Dermis blood vessel endothelial cell (primary cell): ENCODE measurements around the gene SLC9A9. TPM values are rescaled to one million over a fixed set of nuclear protein-coding genes. Genes with fewer than 3 reads are reported as not detected.
A peak's percentile ranks its signal among the peaks of the same experiment; 100 is the strongest.

Experiments used
- DNase-seq: peaks from one replicate; pipeline ENCODE4 v3.0.0; 2010
- total RNA-seq: library from RNA; depleted of rRNA; stranded (reverse); fragments of >200 nt; gene quantifications from 2 replicates; pipeline ENCODE4 v1.2.3, GENCODE V29; 2014

Gene SLC9A9
- total RNA-seq, 1 donor from 2014 or later, result 3.2 TPM

DNA sequence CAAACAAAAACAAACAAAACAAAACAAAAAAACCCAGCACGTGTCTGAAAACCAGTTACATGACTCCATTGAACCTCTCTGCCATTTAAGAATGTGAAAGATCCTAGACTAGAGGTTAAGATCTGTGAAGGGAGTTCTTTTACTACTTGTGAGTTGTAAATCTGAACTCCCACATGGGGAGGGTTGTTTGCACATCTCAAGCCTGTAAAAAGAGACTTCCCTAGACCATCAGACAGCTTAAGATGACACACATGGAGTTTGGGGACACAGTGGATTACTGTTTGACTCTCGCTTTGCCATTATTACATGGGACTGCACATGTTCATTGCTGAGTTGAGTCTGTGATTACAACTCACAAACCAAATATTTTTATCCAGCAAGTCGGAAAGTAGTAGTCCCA, 171.5 kb downstream of the SLC9A9 start:
- DNase-seq, result no peak

DNA sequence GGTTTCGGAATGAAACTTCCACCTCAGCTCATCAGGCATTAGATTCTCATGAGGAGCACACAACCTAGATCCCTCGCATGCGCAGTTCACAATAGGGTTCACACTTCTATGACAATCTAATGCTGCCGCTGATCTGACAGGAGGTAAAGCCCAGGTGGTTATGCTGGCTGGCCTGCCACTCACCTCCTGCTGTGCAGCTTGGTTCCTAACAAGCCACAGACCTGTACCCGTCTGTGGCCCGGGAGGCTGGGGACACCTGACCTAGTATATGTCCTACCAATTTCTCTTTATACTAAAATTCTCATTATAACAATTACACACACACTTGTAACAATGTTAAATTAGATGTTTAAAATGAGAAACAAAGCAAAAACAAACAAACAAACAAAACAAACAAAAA, 172.2 kb downstream of the SLC9A9 start:
- no peak for DNase-seq

DNA sequence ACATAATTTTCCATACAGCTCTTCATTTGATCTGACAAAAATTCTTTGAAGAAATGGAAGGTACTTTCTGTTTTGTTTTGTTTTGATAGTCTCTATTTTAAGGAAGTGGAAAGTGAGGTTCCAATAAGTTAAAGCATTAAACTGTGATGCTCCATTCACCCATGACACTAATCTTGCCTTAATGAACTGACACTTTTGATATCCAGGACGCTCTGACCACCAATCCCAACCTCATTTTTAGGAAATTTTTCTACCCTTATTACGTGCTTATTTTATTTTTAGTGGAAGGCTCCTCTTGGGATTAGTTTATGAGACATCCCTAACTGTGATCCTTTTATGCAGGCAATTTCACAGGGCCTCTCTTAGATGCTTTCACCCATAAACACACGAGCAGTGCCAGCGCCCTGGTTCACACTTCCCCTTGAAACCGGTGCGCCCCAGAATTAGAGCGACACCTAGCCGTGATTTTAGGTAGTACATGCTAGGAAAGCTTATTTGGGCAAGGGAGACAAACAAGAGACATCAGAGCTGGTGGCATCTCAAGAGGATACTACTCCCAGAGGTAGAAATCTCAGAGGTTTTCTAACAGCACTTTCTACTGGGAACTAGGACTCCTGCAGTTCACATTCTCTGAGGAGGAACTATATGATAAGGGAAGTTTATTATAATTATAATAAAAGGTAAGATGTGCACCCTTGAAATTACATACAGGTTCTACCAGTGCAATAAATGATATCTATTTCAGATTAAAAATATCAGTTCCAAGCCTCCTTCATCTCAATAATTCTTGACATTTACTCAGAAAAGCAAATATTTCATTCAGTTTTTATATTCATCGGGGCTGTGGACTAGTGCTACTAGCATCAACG, 173.9 kb downstream of the SLC9A9 start:
- peak; percentile 88 for DNase-seq

DNA sequence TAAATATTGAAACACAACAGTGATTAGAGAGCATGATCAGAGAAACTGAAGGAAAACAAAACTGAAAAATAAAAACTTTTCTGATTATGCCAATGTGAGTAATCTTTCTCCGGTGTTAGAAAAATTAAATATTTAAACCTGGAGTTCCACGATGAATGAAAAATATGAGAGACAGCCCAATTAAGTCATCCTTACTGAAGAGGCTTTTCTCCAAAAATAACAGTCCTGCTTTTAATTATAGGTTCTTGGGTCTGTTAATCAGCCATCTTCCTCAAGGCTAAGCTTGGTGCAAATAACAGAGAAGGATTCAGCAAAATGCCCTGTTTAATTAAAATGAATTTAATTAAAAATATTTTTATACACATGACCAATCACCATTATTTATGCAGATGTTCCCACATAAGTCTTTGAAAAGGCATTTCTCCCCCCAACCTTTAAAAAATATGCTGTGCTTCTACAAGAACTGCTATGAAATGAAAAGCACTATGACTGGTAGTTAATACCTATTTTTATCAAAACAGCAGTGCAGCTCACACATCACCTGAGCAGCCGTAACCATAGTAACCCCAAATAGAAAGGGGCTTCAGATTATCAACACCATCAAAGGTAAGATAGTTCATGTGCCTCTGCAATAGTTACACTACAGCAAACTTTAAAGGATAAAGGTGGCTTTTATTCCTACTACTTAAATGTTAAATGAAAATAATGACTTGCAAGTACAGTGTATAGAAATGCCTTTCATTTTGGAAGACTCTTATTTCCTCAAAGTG, 175.7 kb downstream of the SLC9A9 start:
- no peak for DNase-seq

DNA sequence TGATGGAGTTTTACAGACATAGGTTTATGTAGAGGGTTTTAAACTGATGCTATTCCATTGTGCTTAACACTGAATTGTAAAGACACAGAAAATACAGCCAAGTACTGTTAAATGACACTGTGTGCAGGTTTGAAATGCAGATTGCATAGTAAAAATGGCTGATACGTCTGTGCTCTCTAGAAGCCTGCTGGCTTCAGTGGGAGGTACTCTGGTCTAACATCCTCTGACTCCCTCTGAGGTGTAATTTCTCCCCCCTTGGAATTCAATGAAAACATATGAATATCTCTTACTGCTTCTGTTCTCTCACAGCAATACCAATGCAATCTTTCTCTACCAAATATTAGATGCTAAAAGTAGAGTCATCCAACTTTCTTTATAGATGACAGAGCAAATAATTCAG, 176.6 kb downstream of the SLC9A9 start:
- no peak for DNase-seq

DNA sequence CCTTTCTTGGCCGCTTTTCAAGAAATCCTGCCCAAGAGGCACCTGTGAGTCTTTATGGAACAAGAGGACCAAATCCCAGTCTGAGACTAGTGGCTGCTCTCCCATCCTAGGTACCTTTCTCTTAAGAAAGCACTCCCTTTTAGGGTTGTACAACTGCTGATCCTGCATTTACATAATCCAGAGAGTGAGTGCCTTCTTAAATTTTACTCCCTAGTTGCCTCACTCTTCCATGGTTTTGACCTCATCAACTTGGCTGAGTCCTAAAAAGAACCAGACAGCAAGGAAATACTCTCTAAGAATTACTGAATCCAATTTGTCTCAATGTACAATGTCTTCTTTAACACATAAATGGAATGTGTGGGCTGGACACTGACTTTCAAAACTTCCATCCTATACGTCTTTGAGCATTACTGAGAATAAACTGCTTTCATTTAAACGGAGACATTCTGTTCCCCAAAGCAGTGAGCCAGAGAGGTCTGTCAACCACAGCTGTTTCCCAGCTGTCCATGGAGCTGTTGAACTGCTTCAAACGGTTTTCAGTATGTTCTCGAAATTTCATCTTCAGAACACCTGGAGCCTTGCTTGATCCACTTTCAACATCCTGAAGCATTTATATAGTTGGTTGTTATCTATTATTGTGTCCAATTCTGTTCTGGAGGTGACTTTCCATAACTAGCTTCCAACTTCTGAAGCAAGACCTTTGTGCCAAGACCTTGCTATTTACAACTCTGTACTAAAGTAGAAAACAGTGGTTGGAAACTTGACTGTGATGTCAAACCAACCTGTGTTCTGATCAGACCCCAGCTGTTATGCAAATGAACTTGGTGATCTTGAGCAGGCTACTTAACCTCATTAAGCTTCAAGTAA, 179.1 kb downstream of the SLC9A9 start:
- no peak for DNase-seq

DNA sequence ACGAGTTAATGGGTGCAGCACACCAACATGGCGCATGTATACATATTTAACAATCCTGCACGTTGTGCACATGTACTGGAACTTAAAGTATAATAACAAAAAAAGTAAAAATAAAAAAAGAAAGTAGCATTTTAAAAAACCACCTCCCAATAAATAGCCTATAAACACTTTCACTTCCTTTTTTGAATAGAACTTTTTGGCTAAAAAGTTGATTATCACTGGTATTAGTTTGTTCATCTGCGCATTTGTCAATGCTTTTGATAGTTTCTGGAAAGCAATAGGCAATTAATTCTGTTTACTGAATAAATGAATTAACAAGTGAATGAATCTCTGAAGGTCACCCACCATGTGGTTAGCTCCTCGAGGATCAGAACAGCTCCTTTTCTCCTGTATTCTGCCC, 179.9 kb downstream of the SLC9A9 start:
- DNase-seq, result no peak

DNA sequence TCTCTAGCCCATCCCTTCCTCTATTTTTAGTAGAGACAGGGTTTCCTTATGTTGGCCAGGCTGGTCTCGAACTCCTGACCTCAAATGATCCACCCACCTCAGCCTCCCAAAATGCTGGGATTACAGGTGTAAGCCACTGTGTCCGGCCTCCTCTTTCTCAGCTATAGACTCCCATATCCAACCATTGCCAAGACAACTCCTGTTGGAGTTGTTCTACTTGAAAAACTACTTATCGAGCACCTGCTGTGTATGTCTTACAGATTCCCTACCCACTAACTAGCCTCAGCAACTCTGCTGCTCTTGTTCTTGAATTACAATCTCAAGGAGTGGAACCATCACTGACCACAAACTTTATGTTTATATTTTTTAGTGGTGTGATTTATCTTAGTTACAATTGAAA, 186.6 kb downstream of the SLC9A9 start:
- no peak for DNase-seq

DNA sequence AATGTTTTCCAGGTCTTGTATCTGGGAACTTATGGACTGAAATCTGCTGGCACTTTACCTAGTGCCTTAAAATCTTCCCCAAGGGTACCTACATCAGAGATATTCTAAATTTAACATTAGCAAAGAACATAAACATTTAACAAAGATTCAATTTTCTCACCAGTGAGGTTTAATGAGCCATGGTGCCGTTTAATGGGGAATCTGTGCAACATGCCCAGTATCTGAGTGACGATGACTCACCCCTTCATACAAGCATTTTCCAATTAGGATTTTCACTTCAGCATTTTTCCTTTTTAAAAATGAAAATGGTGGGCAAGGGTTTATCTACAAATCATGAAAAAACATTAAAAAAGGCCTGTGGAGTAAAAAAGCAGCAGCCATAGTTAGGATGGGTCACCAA, 189.4 kb downstream of the SLC9A9 start:
- no peak for DNase-seq

DNA sequence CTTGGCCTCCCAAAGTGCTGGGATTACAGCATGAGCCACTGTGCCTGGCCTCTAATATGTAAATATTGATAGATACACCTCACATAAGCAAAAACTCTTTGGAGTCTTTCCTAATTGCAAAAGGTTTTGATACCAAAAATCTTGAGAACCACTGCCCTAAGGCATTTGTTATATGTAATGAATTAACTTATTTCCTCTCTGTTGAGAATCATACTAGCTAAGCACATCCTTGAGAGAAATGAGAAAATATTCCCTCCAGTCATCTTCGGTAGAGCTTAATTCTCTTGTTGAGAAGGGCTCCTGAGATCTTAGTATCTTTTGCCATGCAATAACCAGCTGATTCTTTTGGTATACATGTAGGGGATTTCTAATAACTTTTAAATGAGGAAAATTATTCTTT, 190.2 kb downstream of the SLC9A9 start:
- no peak for DNase-seq

DNA sequence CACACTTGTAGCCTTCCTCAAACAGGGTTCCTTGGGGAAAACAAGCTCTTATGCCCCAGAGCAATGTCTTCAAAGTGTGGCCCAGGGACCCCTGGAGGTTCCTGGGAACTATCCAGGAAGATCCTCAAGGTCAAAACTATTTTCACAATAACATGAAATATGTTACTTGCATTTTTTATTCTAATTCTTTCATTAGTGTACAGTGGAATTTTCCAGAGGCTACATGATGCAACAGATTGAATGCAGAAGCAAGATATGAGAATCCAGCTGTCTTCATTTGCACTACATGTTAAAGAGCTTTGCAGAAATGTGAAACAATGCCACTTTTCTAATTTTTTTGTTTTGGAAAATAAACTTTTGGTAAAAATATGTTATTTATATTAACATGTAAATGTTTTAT, 190.9 kb downstream of the SLC9A9 start:
- DNase-seq, result no peak

DNA sequence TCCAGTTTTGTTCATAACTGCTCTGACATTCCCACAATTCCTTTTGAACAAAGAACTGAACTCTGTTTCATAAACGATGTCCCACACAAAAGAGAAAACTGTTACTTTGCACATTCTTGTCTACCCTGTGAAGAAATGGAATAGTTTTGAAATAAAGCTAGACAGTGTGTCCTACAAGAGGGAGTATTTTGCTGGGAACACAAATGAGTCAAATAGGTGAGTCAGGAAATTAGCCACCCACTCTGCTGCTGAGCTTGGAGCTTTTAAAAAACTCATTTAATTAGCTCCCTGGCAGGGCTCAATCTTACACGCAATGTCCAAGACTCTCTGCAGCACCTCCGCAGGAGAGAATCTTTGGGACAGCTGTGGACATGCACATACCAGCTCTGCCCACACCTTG, 193.4 kb downstream of the SLC9A9 start:
- DNase-seq, result no peak

DNA sequence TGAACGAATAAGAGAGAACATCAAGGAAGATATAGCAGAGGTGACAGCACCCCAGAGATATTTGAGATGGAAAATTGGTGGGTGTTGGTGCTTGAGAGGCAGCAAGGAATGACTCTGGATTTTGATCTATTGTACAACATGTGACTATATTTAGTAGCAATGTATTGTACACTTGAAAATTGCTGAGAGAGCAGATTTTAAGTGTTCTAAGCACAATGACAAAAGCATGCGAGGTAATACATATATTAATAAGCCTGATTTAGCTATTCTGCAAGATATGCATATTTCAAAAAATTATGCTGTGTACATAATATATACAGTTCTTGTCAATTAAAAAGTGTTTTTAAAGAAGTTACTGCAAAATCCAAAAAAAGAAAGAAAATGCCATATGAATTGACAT, 194.3 kb downstream of the SLC9A9 start:
- no peak for DNase-seq

DNA sequence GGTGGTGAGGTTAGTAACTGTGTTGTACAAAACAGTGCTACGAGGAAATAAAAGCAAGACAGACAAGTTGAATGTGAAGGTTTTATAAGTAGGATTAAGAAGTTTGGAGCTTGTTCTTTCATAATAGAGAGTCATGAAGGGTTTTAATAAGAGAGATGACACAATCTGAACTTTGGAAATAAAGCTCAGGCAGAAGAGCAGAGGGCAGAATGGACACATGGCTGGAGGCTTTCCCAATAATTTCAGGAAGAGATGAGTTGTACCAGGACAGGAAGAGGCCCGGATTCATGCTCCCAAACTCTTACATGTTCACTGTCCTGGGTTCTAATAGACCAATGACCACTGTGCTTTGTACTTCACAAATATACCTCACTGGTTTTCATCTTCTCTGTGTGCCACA, 194.8 kb downstream of the SLC9A9 start:
- no peak for DNase-seq

DNA sequence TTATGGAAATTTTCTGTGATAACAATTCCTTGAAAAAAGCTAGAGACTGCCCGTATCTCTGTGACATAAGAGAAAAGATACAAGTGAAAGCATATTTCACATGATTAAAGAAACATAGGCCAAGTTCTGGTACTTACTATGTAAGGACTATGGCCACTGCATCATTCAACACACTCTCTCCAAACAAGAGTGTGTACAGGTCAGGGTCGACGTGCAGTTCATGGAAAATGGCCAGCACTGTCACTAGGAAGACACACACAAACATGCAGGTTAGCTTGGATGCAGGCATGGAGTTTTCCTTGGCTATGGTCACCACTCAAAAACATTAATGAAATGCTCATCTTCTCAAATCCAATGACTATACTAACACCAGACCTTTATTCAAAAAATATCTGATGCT, 196.2 kb downstream of the SLC9A9 start:
- DNase-seq, result no peak

DNA sequence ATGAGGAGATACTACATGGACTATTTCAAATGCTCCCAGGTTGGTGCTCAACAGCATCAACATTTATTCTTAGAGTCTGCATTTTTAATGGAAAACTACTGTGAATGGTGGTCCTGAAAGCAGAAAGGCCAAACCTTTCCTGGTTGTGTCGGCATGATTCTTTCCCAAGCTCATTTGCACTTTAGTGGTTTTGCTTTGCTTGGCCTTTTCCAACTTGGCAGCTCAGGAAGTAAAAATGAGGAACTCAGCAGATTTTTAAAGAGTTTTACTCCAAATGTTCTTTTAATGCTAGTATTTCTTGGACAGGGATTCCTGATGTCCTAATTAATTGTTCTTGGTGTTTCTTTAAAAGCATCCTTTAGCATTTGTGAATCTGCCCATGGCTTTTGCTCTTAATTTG, 197.4 kb downstream of the SLC9A9 start:
- DNase-seq, result no peak

DNA sequence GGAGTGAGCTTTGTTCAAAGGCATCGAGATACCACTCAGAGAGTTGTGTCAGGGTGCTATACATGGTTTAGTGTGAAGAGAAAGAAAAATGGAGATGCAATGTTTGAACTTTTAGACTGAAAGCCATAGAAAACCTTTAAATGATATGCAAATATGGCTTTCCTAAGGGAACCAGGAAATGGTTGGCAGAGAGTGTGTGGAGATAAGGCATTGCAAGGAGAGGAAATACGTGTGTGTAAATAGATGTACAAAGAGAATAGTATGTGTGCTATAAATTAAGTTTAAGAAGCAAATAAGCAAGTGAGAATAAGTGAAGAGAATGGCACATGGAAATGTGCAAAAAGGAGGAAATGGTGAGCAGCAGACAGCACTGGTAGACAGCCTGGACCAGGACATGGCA, 198.1 kb downstream of the SLC9A9 start:
- no peak for DNase-seq

DNA sequence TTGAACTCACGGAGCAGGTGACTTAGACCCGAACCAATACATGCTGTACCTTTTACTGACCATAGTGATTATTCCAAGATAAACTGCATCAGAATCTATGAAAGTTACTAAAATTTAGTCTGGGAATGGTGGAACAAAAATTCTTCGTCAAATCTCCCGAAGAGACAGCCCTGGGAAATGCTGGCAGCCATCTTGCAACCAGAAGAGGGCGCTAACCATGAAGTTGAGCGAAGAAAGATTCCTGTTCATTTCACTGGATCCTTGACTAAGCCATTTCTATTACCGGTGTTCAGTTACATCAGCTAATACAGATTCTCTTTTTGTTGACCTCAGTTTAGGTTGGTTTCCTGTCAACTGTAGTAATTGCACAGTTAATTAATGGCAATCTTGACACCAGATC, 199.6 kb downstream of the SLC9A9 start:
- DNase-seq, result peak; percentile 7

DNA sequence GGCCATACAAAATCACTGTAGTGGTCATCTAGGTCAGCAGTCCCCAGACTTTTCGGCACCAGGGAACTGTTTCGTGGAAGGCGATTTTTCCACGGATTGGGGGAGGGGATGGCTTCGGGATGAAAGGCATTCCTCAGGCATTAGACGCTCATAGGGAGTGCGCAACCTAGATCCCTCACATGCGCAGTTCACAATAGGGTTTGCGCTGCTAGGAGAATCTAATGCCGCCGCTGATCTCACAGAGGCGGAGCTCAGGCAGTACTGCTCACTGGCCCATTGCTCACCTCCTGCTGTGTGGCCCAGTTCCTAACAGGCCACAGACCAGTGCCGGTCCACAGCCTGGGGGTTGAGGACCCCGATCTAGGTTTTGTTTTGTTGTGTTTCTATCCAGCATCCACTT, 200.1 kb downstream of the SLC9A9 start:
- DNase-seq, result no peak

DNA sequence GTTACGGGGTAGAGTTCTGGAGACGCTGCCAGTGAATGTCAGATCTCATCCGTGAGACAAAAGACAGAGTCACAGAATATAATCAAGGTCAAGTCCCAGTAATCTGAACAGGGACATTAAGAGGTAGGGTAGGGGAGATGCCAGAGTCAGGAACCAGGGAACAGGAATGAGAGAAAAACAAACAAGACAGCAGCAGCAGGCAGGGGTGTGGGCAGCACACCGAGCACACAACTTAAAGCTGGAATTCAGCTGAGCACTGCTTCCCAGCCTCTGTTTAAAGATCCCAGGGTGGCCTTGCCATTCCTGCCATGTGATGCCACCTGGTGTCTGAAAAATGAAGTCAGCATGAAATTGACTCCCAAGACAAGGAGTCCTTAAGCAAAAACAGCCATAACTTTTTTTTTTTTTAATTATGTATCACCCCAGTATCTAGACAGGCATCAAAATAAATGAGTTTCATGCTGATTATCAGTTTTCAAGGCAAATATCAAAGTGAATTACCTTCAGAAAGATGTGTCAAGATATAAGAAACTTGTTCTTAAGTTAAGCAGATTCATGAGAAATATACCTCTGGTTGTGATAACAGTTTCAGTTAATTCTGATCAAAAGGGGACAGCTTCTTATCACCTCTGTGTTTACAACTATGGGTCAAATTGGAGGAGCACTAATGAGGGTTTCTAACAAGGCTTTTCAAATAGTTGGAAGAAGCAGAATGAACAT, 203.7 kb downstream of the SLC9A9 start:
- DNase-seq, result peak; percentile 91

DNA sequence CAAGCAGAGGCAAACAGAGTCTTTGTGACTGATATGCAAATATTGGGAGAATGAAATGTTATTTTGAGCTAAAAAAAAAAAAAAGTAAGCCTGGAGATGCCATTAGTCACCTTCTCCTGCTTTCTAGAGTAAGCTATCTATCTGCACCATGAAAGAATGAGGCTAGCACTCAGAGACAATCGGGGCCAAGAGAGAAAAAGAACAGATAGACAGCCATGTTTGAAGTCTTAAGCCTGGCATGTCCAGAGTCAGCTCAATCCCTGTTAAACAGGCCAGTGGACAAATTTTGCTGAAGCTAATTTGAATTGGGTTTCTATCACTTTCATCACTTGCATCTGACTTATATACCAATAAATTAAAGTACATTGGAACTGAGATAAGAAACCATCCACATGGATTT, 204.4 kb downstream of the SLC9A9 start:
- no peak for DNase-seq

DNA sequence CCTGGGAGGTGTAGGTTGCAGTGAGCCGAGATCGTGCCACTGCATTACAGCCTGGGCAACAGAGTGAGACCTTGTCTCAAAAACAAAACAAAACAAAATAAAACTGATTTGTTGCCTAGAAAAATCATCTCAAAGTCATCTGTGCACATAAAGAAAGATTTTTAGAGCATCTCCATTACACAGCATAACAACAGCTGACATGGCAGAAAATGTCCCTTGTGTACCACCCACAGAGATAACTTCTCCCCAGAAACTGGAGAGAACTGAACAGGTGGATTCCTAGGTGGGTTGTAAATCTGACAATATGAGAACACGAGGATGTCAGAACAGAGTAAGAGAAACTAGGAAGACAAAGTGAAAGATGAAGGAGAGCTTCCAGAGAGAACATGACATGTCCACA, 207.5 kb downstream of the SLC9A9 start:
- no peak for DNase-seq

DNA sequence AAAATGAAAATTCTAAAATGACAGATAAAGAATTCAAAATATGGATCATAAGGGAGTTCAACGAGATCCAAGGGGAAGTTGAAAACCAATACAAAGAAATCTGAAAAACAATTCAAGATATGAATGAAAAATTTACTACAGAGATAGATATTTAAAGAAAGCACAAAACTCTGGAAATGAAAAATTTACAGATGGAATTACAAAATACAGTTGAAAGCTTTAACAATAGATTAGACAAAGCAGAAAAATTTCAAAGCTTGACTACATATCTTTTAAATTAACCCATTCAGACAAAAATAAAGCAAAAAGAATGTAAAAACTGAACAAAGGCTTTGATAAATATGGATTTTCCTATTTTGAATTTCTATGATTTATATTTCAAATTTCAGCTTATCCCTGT, 211.1 kb downstream of the SLC9A9 start:
- DNase-seq, result no peak
